ENCODE measurements around the gene UCKL1. TPM values are rescaled to one million over a fixed set of nuclear protein-coding genes. Genes with fewer than 3 reads are reported as not detected.

Gene UCKL1
- total and polyA plus RNA-seq, 2 experiments from 2014 or later = 18.5 to 52.2 TPM

- Histone ChIP-seq H3K4me3 (no peak overlapping the region), H3K9me3 (ENCODE audit: low read depth) (no peaks in the 10 kb centered on the region), H3K9me2 (replicated peaks; ENCODE audit: insufficient read depth) (no peaks in the 10 kb centered on the region), H3K27ac (no peak overlapping the region), H2AFZ (no peak overlapping the region), H4K20me1 (ENCODE audit: insufficient read depth, poor library complexity, severe bottlenecking) (peaks cover 91% of the 10 kb centered on the region), H3K79me2 (peaks cover 98% of the 10 kb centered on the region), H3K36me3 (replicated peaks; ENCODE audit: insufficient read depth, low read depth) (no peaks in the 10 kb centered on the region), H3K27me3 (no peaks in the 10 kb centered on the region), H3K4me2 (no peak overlapping the region), H3K4me1 (ENCODE audit: insufficient read depth) (peaks cover 14% of the 10 kb centered on the region)
- TF ChIP-seq, protein P1, sequence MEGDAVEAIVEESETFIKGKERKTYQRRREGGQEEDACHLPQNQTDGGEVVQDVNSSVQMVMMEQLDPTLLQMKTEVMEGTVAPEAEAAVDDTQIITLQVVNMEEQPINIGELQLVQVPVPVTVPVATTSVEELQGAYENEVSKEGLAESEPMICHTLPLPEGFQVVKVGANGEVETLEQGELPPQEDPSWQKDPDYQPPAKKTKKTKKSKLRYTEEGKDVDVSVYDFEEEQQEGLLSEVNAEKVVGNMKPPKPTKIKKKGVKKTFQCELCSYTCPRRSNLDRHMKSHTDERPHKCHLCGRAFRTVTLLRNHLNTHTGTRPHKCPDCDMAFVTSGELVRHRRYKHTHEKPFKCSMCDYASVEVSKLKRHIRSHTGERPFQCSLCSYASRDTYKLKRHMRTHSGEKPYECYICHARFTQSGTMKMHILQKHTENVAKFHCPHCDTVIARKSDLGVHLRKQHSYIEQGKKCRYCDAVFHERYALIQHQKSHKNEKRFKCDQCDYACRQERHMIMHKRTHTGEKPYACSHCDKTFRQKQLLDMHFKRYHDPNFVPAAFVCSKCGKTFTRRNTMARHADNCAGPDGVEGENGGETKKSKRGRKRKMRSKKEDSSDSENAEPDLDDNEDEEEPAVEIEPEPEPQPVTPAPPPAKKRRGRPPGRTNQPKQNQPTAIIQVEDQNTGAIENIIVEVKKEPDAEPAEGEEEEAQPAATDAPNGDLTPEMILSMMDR (IDR thresholded peaks at IDR 0.05; ENCODE audit: poor library complexity) = no peak
- TF ChIP-seq EZH2phosphoT487 (IDR thresholded peaks at IDR 0.05; ENCODE audit: low read depth, severe bottlenecking, unreplicated experiment) (no peak), EZH2 (IDR thresholded peaks at IDR 0.05; ENCODE audit: borderline replicate concordance) (no peak)
- DNase-seq (ENCODE audit: low spot score) = no peak
- 100% methylated on average over 3 of the region's 3 CpGs for WGBS (ENCODE audit: low lambda C conversion rate, missing lambda C conversion rate)
These were observed 55.8 kb downstream of the UCKL1 start for GRCh38 chr20:63900413-63900812.

DNA sequence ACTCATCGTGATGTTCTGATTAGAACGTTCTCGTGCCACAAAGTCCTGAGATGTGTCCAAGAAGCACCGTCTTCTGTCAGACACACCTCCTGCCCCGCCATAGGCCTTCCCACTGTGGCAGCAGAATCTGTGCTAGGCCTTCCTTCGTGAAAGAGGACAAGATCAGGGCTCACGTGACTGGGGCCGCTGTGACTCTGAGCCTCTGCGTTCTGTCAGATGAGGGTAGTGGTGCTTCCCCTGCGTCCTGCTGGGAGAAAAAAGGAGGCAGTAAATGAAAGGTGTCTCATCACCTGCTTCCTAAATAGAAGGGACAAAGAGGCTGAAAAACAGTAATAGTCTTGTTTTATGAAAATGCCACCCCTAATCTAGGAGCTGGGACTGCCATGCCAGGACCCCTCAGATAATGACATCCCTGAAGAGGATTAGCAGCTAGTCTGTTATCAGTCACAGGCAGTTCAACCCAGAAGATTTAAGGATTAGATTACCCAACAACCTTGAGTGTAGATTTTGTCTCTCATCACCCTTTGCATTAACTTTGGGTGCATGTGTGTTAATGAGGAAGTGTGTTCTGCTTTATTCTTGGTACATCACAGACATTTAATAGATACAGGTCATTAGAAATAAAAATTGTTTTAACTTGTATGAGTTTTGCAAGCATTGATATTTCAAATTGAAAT lies 57.2 kb downstream of the UCKL1 start:
- no peak for TF ChIP-seq EZH2phosphoT487 (IDR thresholded peaks at IDR 0.05; ENCODE audit: low read depth, severe bottlenecking, unreplicated experiment)
- TF ChIP-seq, protein P1 (IDR thresholded peaks at IDR 0.05; ENCODE audit: poor library complexity) = no peak
- TF ChIP-seq EZH2 (IDR thresholded peaks at IDR 0.05; ENCODE audit: borderline replicate concordance) = no peak
- no peak overlapping the region for H3K4me2 ChIP-seq
- no peaks in the 10 kb centered on the region for H3K36me3 ChIP-seq (replicated peaks; ENCODE audit: insufficient read depth, low read depth)
- no peak overlapping the region for H3K27ac ChIP-seq
- no peaks in the 10 kb centered on the region for H3K9me3 ChIP-seq (ENCODE audit: low read depth)
- peaks cover 85% of the 10 kb centered on the region for H3K79me2 ChIP-seq
- 82% methylated on average over 10 of the region's 10 CpGs for WGBS (ENCODE audit: low lambda C conversion rate, missing lambda C conversion rate)
- H3K9me2 ChIP-seq (replicated peaks; ENCODE audit: insufficient read depth) = no peaks in the 10 kb centered on the region
- H3K4me3 ChIP-seq = no peak overlapping the region
- H3K27me3 ChIP-seq = no peaks in the 10 kb centered on the region
- peaks cover 78% of the 10 kb centered on the region for H4K20me1 ChIP-seq (ENCODE audit: insufficient read depth, poor library complexity, severe bottlenecking)
- no peak for DNase-seq (ENCODE audit: low spot score)
- peaks cover 14% of the 10 kb centered on the region for H3K4me1 ChIP-seq (ENCODE audit: insufficient read depth)
- no peak overlapping the region for H2AFZ ChIP-seq

- Histone ChIP-seq H3K9me2 (replicated peaks; ENCODE audit: insufficient read depth) (no peaks in the 10 kb centered on the region), H3K27me3 (no peaks in the 10 kb centered on the region), H3K79me2 (peaks cover 75% of the 10 kb centered on the region), H3K27ac (peak overlapping the region; percentile 86), H2AFZ (no peak overlapping the region), H3K4me2 (peak overlapping the region; percentile 79), H3K4me3 (no peak overlapping the region), H3K36me3 (replicated peaks; ENCODE audit: insufficient read depth, low read depth) (no peaks in the 10 kb centered on the region), H4K20me1 (ENCODE audit: insufficient read depth, poor library complexity, severe bottlenecking) (peaks cover 68% of the 10 kb centered on the region), H3K9me3 (ENCODE audit: low read depth) (no peaks in the 10 kb centered on the region), H3K4me1 (ENCODE audit: insufficient read depth) (peaks cover 14% of the 10 kb centered on the region)
- TF ChIP-seq, protein P1 (IDR thresholded peaks at IDR 0.05; ENCODE audit: poor library complexity) = no peak
- no peak for TF ChIP-seq EZH2 (IDR thresholded peaks at IDR 0.05; ENCODE audit: borderline replicate concordance)
- no peak for TF ChIP-seq EZH2phosphoT487 (IDR thresholded peaks at IDR 0.05; ENCODE audit: low read depth, severe bottlenecking, unreplicated experiment)
- no peak for DNase-seq (ENCODE audit: low spot score)
- 89% methylated on average over 6 of the region's 6 CpGs for WGBS (ENCODE audit: low lambda C conversion rate, missing lambda C conversion rate)
These were observed 58.1 kb downstream of the UCKL1 start for GRCh38 chr20:63897978-63898561.

Measured in hepatocyte (in vitro differentiated cells).